Lung (tissue), 12 donors: ENCODE measurements around the gene NLN. TPM values are rescaled to one million over a fixed set of nuclear protein-coding genes. Genes with fewer than 3 reads are reported as not detected.

Experiments used
- ATAC-seq: fragments of 200-7000 bp; cut with Tn5 transposase; one replicate; pipeline ENCODE4 v1.9.1; 2020; ENCODE audit warnings: moderate number of reproducible peaks; ENCODE audit not compliant: insufficient read depth, low FRiP score
- DNase-seq, 3 donors: peaks; one replicate each; pipeline ENCODE4 v3.0.0-alpha.2; 2013 to 2017
- H3K27ac ChIP-seq, 2 donors: one replicate each; pipeline ENCODE4 v1.5.1; 2013; ENCODE audit warnings: mild to moderate bottlenecking in 2 of 2, moderate library complexity in 2 of 2, control low read depth in 1 of 2, inconsistent platforms in 1 of 2, low read depth in 1 of 2, low read length in 1 of 2
- H3K27me3 ChIP-seq, 3 donors: one replicate each; pipeline ENCODE4 v1.5.1; 2013; ENCODE audit warnings: low read length in 2 of 3; ENCODE audit not compliant: control insufficient read depth in 3 of 3, insufficient read depth in 3 of 3
- H3K36me3 ChIP-seq, 4 donors: one replicate each; pipeline ENCODE4 v1.5.1; 2013; ENCODE audit warnings: low read length in 4 of 4, mild to moderate bottlenecking in 1 of 4, moderate library complexity in 1 of 4; ENCODE audit not compliant: control insufficient read depth in 4 of 4, insufficient read depth in 4 of 4
- H3K4me1 ChIP-seq, 5 donors: one replicate each; pipeline ENCODE4 v1.5.1; 2013; ENCODE audit warnings: low read length in 5 of 5, mild to moderate bottlenecking in 2 of 5, moderate library complexity in 1 of 5; ENCODE audit not compliant: control insufficient read depth in 5 of 5, insufficient read depth in 5 of 5
- H3K4me3 ChIP-seq: one replicate; pipeline ENCODE4 v1.5.1; 2013; ENCODE audit warnings: mild to moderate bottlenecking, control low read depth, moderate library complexity
- H3K9ac ChIP-seq, 2 donors: one replicate each; pipeline ENCODE4 v1.5.1; 2013; ENCODE audit warnings: low read length in 2 of 2, control low read depth in 1 of 2; ENCODE audit not compliant: insufficient read depth in 1 of 2
- H3K9me3 ChIP-seq, 4 donors: one replicate each; pipeline ENCODE4 v1.5.1; 2013; ENCODE audit warnings: low read length in 3 of 4, mild to moderate bottlenecking in 1 of 4, moderate library complexity in 1 of 4; ENCODE audit not compliant: control insufficient read depth in 4 of 4, insufficient read depth in 3 of 4
- WGBS, 2 donors: extraction: QIAGEN DNeasy Blood & Tissue Kit; methylation state at CpG; one replicate each; pipeline ENCODE4 v1.1.7; 2013; 5-methylcytosine and 5-hydroxymethylcytosine counted together
- polyA plus RNA-seq, 2 donors: library from polyadenylated mRNA; stranded (reverse); fragments of 200-250 nt; gene quantifications; one replicate each; pipeline ENCODE4 v1.2.1, GENCODE V29; 2013
- total RNA-seq, 2 donors: library from RNA; depleted of rRNA in 1 of 2; stranded (reverse); fragments of >200 nt in 1 of 2; gene quantifications; one replicate each; pipeline ENCODE4 v1.2.1, GENCODE V29; 2014 to 2021
- TF ChIP-seq, protein P1 (sequence below): IDR thresholded peaks from 2 replicates; pipeline ENCODE4 v1.5.1; 2012; ENCODE audit warnings: mild to moderate bottlenecking; ENCODE audit errors: control extremely low read depth, extremely low read depth
- donor health status: control.
- donor health status: control.
- donor health status: Bipolar disorder and iron deficiency.
- donor health status: healthy.
- donor health status: DM: yes; HTN: yes; CAD: no.

The NLN gene
- total and polyA plus RNA-seq, 4 donors = 2.9 to 21.3 (median 11.8) TPM

DNA sequence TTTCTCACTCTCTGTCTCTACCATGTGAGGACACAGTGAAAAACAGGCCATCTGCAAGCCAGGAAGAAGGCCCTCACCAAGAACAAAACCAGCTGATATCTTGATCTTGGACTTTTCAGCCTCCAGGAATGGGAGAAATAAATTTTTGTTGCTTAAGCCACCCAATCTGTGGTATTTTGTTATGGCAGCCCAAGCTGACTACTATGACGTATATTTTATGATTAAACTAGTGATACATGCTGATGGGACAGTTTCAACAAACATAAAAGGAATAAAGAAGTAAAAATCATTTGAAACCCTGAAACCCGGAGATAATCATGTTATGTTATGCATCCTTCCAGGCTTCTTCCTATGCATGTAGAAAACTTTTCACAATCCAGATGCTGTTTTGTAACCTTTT, 132.9 kb downstream of the NLN start:
- no peak overlapping the region for H3K9ac ChIP-seq
- DNase-seq (no peak), ATAC-seq (no peak)
- no peak overlapping the region for H3K4me3 ChIP-seq
- H3K9me3 ChIP-seq = peaks cover 0 to 1% (median 0%) of the 10 kb centered on the region in 4 donors
- no peak overlapping the region for H3K27ac ChIP-seq
- TF ChIP-seq, protein P1, sequence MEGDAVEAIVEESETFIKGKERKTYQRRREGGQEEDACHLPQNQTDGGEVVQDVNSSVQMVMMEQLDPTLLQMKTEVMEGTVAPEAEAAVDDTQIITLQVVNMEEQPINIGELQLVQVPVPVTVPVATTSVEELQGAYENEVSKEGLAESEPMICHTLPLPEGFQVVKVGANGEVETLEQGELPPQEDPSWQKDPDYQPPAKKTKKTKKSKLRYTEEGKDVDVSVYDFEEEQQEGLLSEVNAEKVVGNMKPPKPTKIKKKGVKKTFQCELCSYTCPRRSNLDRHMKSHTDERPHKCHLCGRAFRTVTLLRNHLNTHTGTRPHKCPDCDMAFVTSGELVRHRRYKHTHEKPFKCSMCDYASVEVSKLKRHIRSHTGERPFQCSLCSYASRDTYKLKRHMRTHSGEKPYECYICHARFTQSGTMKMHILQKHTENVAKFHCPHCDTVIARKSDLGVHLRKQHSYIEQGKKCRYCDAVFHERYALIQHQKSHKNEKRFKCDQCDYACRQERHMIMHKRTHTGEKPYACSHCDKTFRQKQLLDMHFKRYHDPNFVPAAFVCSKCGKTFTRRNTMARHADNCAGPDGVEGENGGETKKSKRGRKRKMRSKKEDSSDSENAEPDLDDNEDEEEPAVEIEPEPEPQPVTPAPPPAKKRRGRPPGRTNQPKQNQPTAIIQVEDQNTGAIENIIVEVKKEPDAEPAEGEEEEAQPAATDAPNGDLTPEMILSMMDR = no peak
- peaks cover 0 to 2% (median 0%) of the 10 kb centered on the region in 3 donors for H3K27me3 ChIP-seq
- no peaks in the 10 kb centered on the region for H3K36me3 ChIP-seq
- WGBS, 2 donors = 84 to 89% methylated on average over 2 of the region's 2 CpGs
- peaks cover 0 to 3% (median 0%) of the 10 kb centered on the region in 5 donors for H3K4me1 ChIP-seq

DNA sequence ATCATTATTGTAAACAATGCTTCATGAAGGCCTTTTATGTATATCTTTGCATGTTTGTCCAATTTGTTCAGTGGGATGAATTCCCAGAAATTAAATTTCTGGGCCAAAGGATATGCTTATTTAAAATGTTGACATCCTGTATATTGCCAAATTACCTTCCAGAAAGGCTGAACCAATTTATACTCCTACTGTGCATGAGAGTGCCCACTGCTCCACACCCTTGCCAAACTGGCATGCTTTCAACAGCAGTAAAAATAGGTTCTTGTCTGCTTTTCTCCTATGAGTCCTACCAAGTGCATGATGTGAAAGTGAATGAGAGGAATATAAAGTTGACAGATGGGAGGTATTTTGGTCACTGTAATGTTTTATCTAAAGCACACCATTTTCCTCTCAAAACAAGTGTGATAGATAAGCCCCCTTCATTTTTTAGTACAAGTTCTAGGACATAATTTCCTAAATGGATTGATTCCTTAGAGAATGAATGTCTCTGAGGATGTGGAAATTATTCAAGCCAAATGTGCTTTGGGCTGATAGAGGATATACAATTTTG, 133.8 kb downstream of the NLN start:
- ATAC-seq (no peak), DNase-seq (no peak)
- TF ChIP-seq, protein P1 = no peak
- Histone ChIP-seq H3K4me1 (peaks cover 0 to 3% (median 0%) of the 10 kb centered on the region in 5 donors), H3K27ac (no peak overlapping the region), H3K9ac (no peak overlapping the region), H3K36me3 (no peaks in the 10 kb centered on the region), H3K9me3 (peaks cover 0 to 1% (median 0%) of the 10 kb centered on the region in 4 donors), H3K4me3 (no peak overlapping the region), H3K27me3 (peaks cover 0 to 2% (median 0%) of the 10 kb centered on the region in 3 donors)

DNA sequence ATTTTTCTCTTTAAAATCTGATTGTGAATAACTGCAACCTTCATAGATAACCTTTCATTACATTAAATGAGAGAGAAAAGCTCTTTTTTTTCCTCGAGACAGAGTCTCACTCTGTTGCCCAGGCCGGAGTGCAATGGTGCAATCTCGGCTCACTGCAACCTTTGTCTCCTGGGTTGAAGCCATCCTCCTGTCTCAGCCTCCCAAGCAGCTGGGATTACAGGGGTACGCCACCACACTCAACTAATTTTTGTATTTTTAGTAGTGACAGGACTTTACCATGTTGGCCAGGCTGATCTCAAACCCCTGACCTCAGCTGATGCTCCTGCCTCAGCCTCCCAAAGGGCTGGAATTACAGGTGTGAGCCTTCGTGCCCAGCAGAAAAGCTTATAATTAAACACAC, 134.5 kb downstream of the NLN start:
- TF ChIP-seq, protein P1 = no peak
- H3K4me1 ChIP-seq = peaks cover 0 to 3% (median 0%) of the 10 kb centered on the region in 5 donors
- 94 to 97% methylated on average over 5 of the region's 5 CpGs for WGBS, 2 donors
- no peak overlapping the region for H3K9ac ChIP-seq
- H3K9me3 ChIP-seq = peaks cover 0 to 1% (median 0%) of the 10 kb centered on the region in 4 donors
- H3K27ac ChIP-seq = no peak overlapping the region
- peaks cover 0 to 2% (median 0%) of the 10 kb centered on the region in 3 donors for H3K27me3 ChIP-seq
- no peaks in the 10 kb centered on the region for H3K36me3 ChIP-seq
- H3K4me3 ChIP-seq = no peak overlapping the region
- ATAC-seq = no peak
- no peak for DNase-seq

DNA sequence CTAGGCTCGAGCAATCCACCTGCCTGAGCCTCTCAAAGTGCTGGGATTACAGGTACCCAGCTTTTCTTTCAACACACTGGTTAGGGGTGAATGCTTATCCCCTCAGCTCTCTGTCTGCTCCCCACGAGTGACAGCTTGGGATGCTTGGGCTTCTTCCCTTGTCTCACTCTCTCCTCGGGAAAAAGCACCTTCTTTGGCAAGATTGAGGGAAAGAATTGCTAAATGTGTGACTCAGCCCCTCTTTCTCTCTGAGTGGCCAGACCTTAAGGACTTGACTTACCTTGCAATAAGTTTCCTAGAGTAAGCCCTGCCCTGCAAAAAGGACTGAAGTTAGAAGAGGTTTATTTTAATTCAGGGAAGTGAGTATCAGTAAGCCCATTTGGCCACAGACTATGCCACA, 136.3 kb downstream of the NLN start:
- Histone ChIP-seq H3K9me3 (peaks cover 0 to under 1% (median 0%) of the 10 kb centered on the region in 4 donors), H3K4me1 (peaks cover 0 to 3% (median 0%) of the 10 kb centered on the region in 5 donors), H3K27ac (no peak overlapping the region), H3K36me3 (no peaks in the 10 kb centered on the region), H3K9ac (no peak overlapping the region), H3K27me3 (peaks cover 0 to 2% (median 0%) of the 10 kb centered on the region in 3 donors), H3K4me3 (no peak overlapping the region)
- no peak for DNase-seq
- TF ChIP-seq, protein P1 = no peak
- 70 to 72% methylated on average over 3 of the region's 3 CpGs for WGBS, 2 donors
- no peak for ATAC-seq
